GM21717 (cell line): Measurements from ENCODE around the gene PDCD7.
"Not testable (repeated sequence)": the region's sequence is repeated elsewhere in the genome, so short reads cannot be mapped to it uniquely, and the experiment has no call there.

Experiments
- ATAC-seq: cut with Tn5 transposase; IDR thresholded peaks from one replicate; pipeline ENCODE4 v1.9.1; 2021; ENCODE audit warnings: mild to moderate bottlenecking, moderate library complexity; ENCODE audit not compliant: unreplicated experiment

The PDCD7 gene

DNA sequence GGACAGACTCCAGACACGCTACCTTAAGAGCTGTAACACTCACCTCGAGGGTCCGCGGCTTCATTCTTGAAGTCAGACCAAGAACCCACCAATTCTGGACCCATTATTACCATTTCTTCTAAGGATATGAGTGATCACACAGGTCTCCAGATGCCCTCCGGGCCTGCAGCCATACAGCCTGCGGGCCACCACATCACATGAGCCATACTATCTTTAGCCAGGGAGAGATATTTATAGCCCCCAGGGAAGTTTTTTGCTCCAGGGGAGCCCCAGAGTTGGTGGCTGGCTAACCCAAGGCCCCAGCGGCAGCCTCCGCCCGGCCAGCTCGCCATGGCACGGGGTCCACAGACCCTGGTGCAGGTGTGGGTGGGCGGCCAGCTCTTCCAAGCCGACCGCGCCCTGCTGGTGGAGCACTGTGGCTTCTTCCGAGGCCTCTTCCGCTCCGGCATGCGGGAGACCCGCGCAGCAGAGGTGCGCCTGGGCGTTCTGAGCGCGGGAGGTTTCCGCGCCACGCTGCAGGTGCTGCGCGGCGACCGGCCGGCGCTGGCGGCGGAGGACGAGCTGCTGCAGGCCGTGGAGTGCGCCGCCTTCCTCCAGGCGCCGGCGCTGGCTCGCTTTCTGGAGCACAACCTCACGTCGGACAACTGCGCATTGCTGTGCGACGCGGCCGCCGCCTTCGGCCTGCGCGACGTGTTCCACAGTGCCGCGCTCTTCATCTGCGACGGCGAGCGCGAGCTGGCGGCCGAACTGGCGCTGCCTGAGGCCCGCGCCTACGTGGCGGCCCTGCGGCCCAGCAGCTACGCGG is 56.9 kb downstream of the PDCD7 start, which contains the start of gene KBTBD13:
Gene KBTBD13, plus strand, starts transcription at position 261 of the 805 bp plus-strand sequence. Its CDS starts 70 bp downstream, at position 331.
- no peak for ATAC-seq

DNA sequence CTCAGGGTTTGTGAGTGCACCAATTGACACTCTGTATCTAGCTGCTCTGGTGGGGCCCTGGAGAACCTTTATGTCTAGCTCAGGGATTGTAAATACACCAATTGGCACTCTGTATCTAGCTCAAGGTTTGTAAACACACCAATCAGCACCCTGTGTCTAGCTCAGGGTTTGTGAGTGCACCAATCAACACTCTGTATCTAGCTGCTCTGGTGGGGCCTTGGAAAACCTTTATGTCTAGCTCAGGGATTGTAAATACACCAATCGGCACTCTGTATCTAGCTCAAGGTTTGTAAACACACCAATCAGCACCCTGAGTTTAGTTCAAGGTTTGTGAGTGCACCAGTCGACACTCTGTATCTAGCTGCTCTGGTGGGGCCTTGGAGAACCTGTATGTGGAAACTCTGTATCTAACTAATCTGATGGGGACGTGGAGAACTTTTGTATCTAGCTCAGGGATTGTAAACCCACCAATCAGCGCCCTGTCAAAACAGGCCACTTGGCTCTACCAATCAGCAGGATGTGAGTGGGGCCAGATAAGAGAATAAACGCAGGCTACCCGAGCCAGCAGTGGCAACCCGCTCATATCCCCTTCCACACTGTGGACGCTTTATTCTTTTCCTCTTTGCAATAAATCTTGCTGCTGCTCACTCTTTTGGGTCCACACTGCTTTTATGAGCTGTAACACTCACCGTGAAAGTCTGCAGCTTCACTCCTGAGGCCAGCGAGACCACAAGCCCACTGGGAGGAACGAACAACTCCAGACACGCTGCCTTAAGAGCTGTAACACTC is 57.8 kb downstream of the PDCD7 start:
- ATAC-seq: not testable (repeated sequence)

DNA sequence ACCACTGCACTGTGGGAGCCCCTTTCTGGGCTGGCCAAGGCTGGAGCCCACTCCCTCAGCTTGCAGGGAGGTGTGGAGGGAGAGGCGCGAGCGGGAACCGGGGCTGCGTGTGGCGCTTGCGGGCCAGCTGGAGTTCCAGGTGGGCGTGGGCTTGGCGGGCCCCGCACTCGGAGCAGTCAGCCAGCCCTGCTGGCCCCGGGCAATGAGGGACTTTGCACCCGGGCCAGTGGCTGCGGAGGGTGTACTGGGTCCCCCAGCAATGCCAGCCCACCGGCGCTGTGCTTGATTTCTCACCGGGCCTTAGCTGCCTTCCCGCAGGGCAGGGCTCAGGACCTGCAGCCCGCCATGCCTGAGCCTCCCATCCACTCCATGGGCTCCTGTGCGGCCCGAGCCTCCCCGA is 58.7 kb downstream of the PDCD7 start:
- not testable (repeated sequence) for ATAC-seq

DNA sequence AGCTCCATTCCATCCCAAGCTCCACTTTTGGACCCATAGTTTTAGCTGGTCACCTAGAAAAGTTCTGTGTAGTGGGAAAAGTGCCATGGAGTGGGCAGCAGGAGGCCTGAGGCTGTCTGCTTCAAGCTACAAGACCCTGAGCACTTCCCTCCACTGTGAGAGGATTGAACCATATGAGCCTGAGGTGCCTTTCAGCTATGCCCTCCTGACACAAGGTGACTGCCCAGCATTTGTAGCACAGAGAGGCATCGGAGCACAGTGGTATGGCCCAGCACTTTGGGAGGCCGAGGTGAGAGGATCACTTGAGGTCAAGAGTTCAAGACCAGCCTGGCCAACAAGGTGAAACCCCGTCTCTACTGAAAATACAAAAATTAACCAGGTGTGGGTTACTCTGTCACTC is 61.0 kb downstream of the PDCD7 start:
- ATAC-seq: no peak

DNA sequence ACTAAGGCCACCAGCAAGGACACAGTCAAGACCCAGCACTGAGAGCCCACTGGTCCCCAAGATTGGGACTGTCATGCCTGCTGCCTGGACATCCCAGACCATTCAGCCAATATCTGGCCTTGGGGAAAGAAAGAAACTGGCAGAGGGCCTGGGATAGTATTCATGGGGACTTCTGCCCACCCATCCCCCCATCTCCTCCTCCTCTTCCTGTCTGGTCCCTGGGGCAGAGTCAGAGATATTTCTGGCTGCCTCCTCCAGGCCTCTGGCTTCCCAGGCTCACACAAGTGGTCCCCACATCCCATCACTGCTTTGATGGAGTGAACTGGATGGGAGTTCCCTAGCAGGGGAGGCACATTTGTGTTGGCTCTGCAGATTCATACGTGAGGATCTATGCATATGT is 61.6 kb downstream of the PDCD7 start:
- no peak for ATAC-seq

DNA sequence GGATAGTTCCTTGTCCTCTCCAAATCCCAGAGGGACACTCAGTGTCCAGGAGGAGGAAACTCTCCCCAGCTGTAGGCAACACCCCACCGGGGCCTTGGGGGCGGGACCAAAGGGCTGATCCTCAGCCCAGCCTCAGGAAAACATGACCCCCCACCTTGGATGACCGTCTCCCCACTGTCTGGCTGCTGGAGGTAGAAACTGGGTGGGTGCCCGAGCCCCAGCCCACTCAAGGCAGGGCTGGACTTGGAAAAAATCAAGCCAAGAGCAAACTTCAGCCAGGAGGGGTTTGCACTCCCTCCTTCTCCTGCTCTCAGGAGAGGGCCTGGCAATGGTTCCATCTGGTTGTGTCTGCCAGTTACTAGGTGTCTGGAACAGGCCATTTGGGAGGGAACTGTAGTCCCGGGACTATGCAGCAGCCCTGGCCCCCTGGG is 62.2 kb downstream of the PDCD7 start:
- ATAC-seq: no peak

DNA sequence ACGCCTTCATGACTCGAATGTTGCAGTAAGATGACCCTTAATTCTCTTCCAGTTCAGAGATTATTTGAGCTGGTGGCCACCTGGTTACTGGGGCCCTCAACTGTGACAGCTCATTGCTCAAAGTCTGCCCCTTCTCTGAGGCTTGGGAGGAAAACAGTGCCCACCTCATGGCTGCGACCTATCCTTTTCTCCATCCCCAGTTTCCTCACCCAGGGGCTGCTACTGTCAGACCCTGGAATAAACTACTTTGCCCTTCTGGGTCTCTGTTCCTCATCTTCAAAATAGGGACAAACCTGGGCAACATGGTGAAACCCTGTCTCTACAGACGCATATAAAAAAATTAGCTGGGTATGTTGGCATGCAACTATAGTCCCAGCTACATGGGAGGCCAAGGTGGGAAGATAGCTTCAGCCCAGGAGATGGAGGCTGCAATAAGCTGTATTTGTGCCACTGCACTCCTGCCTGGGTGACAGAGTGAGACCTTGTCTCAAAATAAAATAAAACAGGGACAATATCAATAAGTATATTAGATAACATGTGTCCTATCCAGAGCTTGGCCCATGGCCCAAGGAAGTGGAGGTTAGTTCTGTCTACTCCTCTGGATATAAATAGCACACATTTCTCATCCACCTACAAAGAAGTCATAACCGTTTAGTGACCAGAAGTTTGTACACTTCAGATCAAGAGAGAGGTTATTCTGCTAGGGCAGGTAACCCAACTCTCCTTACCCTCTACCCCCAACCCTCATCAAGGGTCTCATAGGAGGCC is 63.6 kb downstream of the PDCD7 start:
- no peak for ATAC-seq

DNA sequence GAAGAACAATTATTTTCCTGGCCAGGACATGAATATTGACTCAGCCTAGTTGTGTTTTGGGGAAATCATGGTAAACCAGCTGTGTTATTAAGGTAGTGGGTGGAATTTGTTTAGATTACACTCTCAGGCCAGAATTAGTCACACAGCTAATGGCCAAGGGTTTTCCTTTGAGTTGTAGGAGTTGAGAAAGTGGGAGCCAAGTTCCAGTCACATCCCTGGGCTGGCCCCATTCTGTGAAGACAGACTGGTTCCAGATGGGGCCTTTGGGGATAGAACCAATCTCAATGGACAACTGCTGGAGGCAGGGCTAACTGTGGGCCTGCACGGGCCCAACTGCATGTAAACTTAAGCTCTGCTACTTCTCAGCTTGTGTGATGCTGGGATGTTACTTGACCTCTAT is 64.4 kb downstream of the PDCD7 start:
- ATAC-seq: no peak

DNA sequence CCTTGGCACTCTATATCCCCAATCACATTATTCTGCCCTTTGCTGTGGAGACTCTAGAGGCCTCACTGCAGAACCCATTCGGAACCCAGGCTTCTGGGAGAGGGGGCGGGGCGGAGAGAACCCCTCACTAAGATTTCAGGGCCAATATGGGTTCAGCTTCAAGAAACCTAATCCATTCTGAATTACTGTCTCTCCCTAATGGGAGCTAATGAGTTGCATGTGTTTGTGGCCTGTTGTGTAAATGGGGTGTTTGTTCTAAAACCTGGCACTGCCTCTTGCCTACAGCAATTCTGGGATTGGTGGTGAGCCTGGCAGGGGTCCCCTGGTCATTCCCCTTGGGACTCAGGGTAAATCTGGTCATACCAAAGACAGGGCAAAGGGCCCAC is 65.2 kb downstream of the PDCD7 start:
- no peak for ATAC-seq

DNA sequence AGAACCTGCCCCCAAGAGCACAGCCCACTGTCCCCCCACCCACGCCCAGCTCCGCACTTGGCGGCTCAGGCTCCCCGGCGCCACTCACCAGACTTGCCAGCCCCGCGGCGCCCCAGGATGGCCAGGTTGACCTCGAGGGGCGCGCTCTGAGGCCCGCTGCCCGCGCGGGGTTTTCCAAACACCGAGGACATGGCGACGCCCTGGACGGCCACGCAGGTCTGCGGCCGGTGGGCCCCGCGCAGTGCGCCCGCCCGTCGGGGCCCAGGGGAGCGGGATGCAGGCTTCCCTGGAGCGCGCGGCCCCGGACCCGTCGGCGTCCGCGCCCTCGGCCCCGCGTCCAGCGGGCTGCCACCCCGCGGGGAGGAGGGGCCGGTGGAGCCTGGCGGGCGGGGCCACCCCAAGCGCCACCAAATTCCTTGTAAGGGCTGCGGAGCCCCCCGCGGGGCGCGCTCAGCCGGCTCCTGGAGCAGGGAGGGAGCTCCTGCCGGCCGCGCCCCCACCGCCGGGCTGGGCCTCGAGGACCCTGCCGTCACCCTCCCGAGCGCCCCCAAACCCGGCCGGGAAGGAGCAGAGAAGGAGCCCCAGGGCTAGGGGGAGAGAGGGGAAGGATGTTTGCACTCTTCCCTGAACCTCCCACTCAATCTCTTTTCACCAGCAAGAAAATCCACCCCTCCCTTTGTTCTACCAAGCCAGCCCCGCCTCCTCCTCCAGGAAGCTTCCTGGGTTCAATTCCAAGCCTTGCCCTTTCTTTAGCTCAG is 65.8 kb downstream of the PDCD7 start, which contains the start of gene RASL12:
Gene RASL12, minus strand, starts transcription at position 347 of the 758 bp plus-strand sequence. Its CDS starts 156 bp downstream, at position 191.
- no peak for ATAC-seq
